ENCODE data around the gene TMEM253. TPM values are rescaled to one million over a fixed set of nuclear protein-coding genes. Genes with fewer than 3 reads are reported as not detected.

TMEM253 gene
- total and polyA plus RNA-seq, 9 of the 15 experiments (the other 6 are each of a cell fraction or from before 2014, with no cell fraction given), result 0.11 to 0.61 (median 0.26) TPM; not detected in 3

DNA sequence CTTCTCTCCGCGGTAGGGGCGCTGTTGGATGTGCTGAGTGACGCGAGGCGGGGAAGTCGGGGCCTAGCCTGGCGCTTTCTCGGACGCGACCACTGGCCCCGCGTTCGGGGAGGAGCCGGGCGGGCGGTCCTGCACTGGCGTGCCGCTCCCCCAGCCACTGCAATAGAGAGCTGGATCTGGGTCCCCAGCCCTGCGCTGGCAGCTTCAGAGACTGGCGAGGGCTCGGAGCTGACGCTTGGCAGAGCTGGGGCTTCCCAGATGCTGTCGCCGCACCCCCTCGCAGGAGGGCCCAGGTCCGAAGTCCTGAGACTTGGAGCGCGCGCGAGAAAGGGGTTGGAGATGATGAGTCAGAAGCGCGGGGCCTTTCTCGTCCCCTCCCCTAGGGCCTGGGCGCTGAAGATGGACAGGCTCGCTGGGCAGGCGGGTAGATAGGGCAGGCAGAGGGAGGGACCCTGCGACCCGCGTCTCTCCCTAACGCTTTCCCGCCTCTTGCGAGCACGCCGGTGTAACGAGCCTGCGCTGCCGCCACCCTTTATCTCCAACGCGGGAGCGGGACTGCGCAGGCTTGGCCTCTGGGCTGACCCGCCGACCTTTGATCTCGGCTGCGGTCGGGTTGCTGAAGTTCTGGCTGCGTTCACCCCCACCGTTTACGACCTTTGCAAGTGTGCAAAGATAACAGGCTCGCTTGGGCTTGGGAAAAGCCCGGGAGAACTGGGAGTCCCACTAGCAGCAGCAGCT lies 3.0 kb downstream of the TMEM253 start (continued):
- TF ChIP-seq, protein P1, sequence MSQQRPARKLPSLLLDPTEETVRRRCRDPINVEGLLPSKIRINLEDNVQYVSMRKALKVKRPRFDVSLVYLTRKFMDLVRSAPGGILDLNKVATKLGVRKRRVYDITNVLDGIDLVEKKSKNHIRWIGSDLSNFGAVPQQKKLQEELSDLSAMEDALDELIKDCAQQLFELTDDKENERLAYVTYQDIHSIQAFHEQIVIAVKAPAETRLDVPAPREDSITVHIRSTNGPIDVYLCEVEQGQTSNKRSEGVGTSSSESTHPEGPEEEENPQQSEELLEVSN (IDR thresholded peaks at IDR 0.05; ENCODE audit: borderline replicate concordance in 1 of 2, extremely low read depth in 1 of 2, insufficient read depth in 1 of 2, insufficient read length in 1 of 2, low read depth in 1 of 2, low read length in 1 of 2, poor library complexity in 1 of 2, severe bottlenecking in 1 of 2), result peak; percentile 97 to 98
- TF ChIP-seq MED1 (CRISPR knock-in tag; IDR thresholded peaks at IDR 0.05; ENCODE audit: borderline replicate concordance) (no peak), NCOA1 (IDR thresholded peaks at IDR 0.05; ENCODE audit: low read depth) (peak; percentile 32; the same call in 1 of the 2 replicates), CREB1 (IDR thresholded peaks at IDR 0.05) (peak; percentile 80), CREB1 (CRISPR knock-in tag; IDR thresholded peaks at IDR 0.05) (peak; percentile 79), GABPB1 (CRISPR knock-in tag; IDR thresholded peaks at IDR 0.05) (peak; percentile 71), TARDBP (IDR thresholded peaks at IDR 0.05) (no peak), RHOXF2B (CRISPR knock-in tag; conservative IDR thresholded peaks at IDR 0.05) (no peak), ETV6 (IDR thresholded peaks at IDR 0.05; ENCODE audit: borderline replicate concordance in 1 of 2, low read depth in 2 of 2, low read length in 1 of 2) (no peak), ETV6 (CRISPR knock-in tag; IDR thresholded peaks at IDR 0.05; ENCODE audit: borderline replicate concordance) (no peak; the same call in 1 of the 2 replicates), RNF2 (IDR thresholded peaks at IDR 0.05) (peak; percentile 51), ZNF239 (CRISPR knock-in tag; IDR thresholded peaks at IDR 0.05) (no peak), NCOR1 (IDR thresholded peaks at IDR 0.05) (peak; percentile 60; the same call in 1 of the 2 replicates)
- TF ChIP-seq, protein P2, sequence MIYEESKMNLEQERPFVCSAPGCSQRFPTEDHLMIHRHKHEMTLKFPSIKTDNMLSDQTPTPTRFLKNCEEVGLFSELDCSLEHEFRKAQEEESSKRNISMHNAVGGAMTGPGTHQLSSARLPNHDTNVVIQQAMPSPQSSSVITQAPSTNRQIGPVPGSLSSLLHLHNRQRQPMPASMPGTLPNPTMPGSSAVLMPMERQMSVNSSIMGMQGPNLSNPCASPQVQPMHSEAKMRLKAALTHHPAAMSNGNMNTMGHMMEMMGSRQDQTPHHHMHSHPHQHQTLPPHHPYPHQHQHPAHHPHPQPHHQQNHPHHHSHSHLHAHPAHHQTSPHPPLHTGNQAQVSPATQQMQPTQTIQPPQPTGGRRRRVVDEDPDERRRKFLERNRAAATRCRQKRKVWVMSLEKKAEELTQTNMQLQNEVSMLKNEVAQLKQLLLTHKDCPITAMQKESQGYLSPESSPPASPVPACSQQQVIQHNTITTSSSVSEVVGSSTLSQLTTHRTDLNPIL (CRISPR knock-in tag; IDR thresholded peaks at IDR 0.05), result no peak
- TF ChIP-seq, protein P3, sequence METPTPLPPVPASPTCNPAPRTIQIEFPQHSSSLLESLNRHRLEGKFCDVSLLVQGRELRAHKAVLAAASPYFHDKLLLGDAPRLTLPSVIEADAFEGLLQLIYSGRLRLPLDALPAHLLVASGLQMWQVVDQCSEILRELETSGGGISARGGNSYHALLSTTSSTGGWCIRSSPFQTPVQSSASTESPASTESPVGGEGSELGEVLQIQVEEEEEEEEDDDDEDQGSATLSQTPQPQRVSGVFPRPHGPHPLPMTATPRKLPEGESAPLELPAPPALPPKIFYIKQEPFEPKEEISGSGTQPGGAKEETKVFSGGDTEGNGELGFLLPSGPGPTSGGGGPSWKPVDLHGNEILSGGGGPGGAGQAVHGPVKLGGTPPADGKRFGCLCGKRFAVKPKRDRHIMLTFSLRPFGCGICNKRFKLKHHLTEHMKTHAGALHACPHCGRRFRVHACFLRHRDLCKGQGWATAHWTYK (CRISPR knock-in tag; IDR thresholded peaks at IDR 0.05), result no peak
- TF ChIP-seq, protein P4, sequence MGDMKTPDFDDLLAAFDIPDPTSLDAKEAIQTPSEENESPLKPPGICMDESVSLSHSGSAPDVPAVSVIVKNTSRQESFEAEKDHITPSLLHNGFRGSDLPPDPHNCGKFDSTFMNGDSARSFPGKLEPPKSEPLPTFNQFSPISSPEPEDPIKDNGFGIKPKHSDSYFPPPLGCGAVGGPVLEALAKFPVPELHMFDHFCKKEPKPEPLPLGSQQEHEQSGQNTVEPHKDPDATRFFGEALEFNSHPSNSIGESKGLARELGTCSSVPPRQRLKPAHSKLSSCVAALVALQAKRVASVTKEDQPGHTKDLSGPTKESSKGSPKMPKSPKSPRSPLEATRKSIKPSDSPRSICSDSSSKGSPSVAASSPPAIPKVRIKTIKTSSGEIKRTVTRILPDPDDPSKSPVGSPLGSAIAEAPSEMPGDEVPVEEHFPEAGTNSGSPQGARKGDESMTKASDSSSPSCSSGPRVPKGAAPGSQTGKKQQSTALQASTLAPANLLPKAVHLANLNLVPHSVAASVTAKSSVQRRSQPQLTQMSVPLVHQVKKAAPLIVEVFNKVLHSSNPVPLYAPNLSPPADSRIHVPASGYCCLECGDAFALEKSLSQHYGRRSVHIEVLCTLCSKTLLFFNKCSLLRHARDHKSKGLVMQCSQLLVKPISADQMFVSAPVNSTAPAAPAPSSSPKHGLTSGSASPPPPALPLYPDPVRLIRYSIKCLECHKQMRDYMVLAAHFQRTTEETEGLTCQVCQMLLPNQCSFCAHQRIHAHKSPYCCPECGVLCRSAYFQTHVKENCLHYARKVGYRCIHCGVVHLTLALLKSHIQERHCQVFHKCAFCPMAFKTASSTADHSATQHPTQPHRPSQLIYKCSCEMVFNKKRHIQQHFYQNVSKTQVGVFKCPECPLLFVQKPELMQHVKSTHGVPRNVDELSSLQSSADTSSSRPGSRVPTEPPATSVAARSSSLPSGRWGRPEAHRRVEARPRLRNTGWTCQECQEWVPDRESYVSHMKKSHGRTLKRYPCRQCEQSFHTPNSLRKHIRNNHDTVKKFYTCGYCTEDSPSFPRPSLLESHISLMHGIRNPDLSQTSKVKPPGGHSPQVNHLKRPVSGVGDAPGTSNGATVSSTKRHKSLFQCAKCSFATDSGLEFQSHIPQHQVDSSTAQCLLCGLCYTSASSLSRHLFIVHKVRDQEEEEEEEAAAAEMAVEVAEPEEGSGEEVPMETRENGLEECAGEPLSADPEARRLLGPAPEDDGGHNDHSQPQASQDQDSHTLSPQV (IDR thresholded peaks at IDR 0.05), result peak; percentile 70
- TF ChIP-seq, protein P5, sequence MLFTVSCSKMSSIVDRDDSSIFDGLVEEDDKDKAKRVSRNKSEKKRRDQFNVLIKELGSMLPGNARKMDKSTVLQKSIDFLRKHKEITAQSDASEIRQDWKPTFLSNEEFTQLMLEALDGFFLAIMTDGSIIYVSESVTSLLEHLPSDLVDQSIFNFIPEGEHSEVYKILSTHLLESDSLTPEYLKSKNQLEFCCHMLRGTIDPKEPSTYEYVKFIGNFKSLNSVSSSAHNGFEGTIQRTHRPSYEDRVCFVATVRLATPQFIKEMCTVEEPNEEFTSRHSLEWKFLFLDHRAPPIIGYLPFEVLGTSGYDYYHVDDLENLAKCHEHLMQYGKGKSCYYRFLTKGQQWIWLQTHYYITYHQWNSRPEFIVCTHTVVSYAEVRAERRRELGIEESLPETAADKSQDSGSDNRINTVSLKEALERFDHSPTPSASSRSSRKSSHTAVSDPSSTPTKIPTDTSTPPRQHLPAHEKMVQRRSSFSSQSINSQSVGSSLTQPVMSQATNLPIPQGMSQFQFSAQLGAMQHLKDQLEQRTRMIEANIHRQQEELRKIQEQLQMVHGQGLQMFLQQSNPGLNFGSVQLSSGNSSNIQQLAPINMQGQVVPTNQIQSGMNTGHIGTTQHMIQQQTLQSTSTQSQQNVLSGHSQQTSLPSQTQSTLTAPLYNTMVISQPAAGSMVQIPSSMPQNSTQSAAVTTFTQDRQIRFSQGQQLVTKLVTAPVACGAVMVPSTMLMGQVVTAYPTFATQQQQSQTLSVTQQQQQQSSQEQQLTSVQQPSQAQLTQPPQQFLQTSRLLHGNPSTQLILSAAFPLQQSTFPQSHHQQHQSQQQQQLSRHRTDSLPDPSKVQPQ (CRISPR knock-in tag; IDR thresholded peaks at IDR 0.05; ENCODE audit: borderline replicate concordance), result no peak

All from K562 (cell line).